ACC112 (cell line): ENCODE results near the gene ZNF761.
"Not testable (repeated sequence)": the region's sequence is repeated elsewhere in the genome, so short reads cannot be mapped to it uniquely, and the experiment has no call there.

Experiments
- H2AFZ ChIP-seq: fragments of 200-600 bp; sonication (generic); one replicate; pipeline ENCODE4 v1.6.0; 2017; ENCODE audit warnings: antibody characterized with exemption, low read length; ENCODE audit not compliant: unreplicated experiment
- H3K27ac ChIP-seq: fragments of 200-600 bp; sonication (generic); 2 replicates; pipeline ENCODE4 v1.5.1; 2014; ENCODE audit warnings: low read depth, mild to moderate bottlenecking, antibody characterized with exemption, low read length, moderate library complexity
- H3K27me3 ChIP-seq: fragments of 200-600 bp; sonication (generic); 2 replicates; pipeline ENCODE4 v1.6.1; 2014; ENCODE audit warnings: mild to moderate bottlenecking, antibody characterized with exemption, low read length, moderate library complexity, mixed read lengths; ENCODE audit not compliant: insufficient read depth
- H3K36me3 ChIP-seq: fragments of 200-600 bp; sonication (generic); 2 replicates; pipeline ENCODE4 v1.6.1; 2016; ENCODE audit warnings: mild to moderate bottlenecking, antibody characterized with exemption, low read length, moderate library complexity, mixed read lengths; ENCODE audit not compliant: insufficient read depth
- H3K4me1 ChIP-seq: fragments of 200-600 bp; sonication (generic); one replicate; pipeline ENCODE4 v1.6.1; 2016; ENCODE audit warnings: low read length, mixed read lengths; ENCODE audit not compliant: insufficient read depth, unreplicated experiment, control insufficient read depth
- H3K4me3 ChIP-seq: fragments of 200-600 bp; sonication (generic); 2 replicates; pipeline ENCODE4 v1.5.1; 2014; ENCODE audit warnings: mild to moderate bottlenecking, low read depth, low read length
- H3K79me2 ChIP-seq: fragments of 200-600 bp; sonication (generic); one replicate; pipeline ENCODE4 v1.6.0; 2016; ENCODE audit warnings: low read length; ENCODE audit not compliant: control insufficient read depth, unreplicated experiment, insufficient read depth

ZNF761 gene

DNA sequence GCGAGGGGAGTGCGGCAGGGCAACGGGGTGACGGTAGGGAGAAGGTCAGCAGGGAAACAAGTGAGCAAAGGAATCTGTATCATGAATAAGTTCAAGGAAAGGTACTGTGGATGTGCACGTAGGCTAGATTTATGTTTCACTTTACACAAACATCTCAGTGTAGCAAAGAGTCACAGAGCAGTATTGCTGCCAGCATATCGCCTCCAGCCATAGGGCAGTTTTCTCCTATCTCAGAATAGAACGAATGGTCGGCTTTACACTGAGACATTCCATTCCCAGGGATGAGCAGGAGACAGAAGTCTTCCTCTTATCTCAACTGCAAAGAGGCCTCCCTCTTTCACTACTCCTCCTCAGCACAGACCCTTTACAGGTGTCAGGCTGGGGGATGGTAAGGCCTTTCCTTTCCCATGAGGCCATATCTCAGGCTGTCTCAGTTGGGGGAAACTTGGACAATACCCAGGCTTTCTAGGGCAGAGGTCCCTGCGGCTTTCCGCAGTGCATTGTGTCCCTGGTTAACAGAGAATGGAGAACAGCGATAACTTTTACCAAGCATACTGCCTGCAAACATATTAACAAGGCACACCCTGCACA is 28.4 kb downstream of the ZNF761 start:
- H3K79me2 ChIP-seq, H3K27ac ChIP-seq, H3K4me1 ChIP-seq, H3K4me3 ChIP-seq, H3K36me3 ChIP-seq, H2AFZ ChIP-seq, H3K27me3 ChIP-seq: not testable (repeated sequence)

DNA sequence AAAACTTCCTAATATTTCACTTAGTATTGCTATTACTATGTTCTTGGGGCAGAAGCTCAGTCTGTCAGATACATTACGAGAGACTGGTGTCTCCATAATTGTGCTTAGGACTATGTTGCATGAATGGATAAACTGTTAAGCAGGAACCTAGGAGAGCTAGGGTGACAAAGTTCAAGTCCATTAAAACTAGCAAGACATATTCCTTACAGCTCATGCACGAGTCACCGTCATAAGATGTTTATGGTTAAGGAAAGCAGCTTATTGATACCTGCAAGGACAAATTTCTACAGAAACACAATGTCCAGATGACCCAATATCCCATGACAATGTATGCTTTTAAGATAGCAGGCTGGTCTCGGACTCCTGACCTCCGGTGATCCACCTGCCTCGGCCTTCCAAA is 30.1 kb downstream of the ZNF761 start:
- H3K4me3 ChIP-seq: no peak overlapping the region
- no peaks in the 10 kb centered on the region for H3K27me3 ChIP-seq
- H3K36me3 ChIP-seq: no peaks in the 10 kb centered on the region
- no peak overlapping the region for H3K27ac ChIP-seq
- H3K79me2 ChIP-seq: no peaks in the 10 kb centered on the region
- H2AFZ ChIP-seq: no peak overlapping the region
- no peaks in the 10 kb centered on the region for H3K4me1 ChIP-seq

DNA sequence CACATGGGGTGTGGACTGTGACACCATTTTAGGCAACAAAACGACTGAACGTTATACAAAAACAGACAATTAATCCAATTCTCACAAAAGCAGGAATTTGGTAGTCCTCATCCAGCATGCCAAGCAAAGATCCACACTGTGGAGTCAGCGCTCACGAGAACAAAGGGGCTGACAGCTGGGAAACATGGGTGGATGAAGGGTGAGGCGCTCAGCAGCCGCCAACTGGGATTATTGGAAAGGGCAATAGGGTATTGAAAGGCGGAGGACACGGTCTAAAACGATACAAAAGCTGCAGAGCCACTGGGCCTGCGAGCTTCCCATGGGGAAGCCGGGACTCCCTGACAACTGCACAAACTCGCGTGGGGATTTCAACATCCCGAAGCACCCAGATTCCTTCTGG is 31.1 kb downstream of the ZNF761 start:
- Histone ChIP-seq H3K4me3 (no peak overlapping the region), H3K79me2 (no peaks in the 10 kb centered on the region), H3K27ac (no peak overlapping the region), H3K4me1 (no peaks in the 10 kb centered on the region), H3K36me3 (no peaks in the 10 kb centered on the region), H2AFZ (no peak overlapping the region), H3K27me3 (no peaks in the 10 kb centered on the region)

DNA sequence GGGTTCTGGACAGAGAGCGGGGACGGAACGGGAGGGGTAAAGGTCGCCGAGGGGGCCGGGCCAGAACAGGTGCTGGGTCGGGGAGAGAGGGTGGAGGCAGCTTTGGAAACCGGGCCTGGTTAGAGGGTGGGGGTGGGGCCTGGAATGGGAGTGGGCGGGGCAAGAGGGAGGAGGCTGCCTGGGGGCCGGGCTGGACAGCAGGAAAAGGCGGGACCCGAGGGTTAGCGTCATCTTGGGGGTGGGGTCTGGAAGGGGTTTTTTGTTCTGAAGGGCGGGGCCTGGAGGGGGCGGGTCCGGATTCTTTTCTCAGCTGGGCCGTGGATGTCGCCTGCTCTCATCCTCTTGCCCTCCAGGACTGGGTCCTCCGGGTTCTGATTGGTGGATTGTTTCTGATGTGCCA is 31.5 kb downstream of the ZNF761 start:
- H3K4me3 ChIP-seq: no peak overlapping the region
- H2AFZ ChIP-seq: no peak overlapping the region

DNA sequence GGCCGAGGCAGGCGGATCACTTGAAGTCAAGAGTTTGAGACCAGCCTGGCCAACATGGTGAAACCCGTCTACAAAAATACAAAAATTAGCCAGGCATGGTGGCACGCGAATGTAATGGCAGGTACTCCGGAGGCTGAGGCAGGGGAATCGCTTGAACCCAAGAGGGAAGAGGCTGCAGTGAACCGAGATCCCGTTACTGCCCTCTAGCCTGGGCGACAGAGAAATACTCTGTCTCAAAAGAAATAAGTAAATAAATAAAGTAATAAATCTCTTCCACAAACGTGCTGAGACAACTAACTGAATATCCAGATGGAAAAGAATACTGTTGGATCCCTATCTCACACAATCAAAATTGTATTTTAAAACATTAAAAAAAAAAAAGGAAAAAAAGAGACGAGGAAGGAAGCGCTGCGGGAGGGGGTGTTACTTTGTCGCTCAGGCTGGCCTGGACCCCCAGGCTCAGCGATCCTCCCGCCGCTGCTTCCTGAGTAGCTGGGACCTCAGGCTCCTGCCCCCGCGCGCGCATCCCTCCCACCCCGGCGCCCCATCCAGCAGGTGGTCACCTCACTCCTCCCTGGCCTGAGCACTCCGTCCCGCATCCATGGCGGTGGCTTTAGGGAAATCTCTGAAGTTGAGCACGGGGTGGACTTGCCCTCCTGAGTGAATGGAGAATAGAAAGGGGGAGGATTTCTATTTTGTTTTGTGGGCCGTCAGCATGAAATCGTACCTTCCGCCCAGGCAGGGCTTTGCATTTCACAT is 35.1 kb downstream of the ZNF761 start:
- H3K4me3 ChIP-seq: peak overlapping the region; percentile 88

More for the DNA sequence above, 31.5 kb downstream of the ZNF761 start:
- no peaks in the 10 kb centered on the region for H3K79me2 ChIP-seq
- no peaks in the 10 kb centered on the region for H3K27me3 ChIP-seq
- no peak overlapping the region for H3K27ac ChIP-seq
- H3K4me1 ChIP-seq: no peaks in the 10 kb centered on the region
- no peaks in the 10 kb centered on the region for H3K36me3 ChIP-seq

DNA sequence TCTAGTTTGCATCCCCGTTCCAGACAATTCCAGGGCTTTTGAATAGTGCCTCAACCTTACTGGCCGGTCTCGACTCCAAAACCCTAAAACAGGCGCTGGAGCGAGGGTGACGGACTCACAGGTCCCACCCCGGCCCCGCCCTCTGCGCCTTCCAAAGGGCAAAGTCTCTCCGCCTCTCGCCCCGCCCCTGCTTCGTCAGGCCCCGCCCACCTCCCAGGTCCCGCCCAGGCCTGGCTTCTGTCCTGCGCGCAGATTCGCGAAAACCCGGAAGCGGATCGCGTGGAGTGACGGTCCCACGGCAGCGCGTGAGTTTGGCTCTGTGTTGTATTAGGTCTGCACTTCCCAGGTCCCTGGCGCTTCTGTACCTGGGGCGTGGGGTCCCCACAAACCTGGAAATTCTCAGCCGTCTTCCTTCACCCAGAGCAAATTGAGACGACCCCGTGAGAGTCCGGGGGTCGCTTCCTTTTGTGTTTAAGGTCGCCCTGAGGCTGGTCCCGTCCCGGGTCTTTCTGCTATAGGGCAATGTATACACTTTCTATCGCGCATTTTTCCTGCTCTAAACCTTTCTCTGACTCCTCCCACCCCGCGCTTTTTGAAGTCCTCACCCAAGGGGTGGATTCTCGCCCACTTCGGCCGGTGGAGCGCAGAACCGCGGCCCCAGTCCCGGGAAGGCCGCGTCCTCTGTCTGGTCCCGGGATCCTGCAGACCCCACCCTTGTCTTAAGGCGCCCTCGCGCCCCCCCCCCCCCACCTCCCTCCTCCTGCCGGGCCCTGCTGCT is 35.9 kb downstream of the ZNF761 start, which contains the start of gene ZNF813:
Gene ZNF813, plus strand, starts transcription at position 249 of the 778 bp plus-strand sequence. CDS start 16,090 bp downstream, outside the sequence.
- H3K36me3 ChIP-seq: no peaks in the 10 kb centered on the region
- H3K4me3 ChIP-seq: peak within 1 kb of the TSS; percentile 88
- no peaks in the 10 kb centered on the region for H3K4me1 ChIP-seq
- H3K27ac ChIP-seq: no peak within 1 kb of the TSS
- H2AFZ ChIP-seq: peak within 1 kb of the TSS; percentile 90
- no peaks in the 10 kb centered on the region for H3K27me3 ChIP-seq
- peaks cover 2% of the 10 kb centered on the region for H3K79me2 ChIP-seq

More for the DNA sequence above, 35.1 kb downstream of the ZNF761 start:
- peak overlapping the region; percentile 90 for H2AFZ ChIP-seq
- H3K27me3 ChIP-seq: no peaks in the 10 kb centered on the region
- H3K36me3 ChIP-seq: no peaks in the 10 kb centered on the region
- H3K79me2 ChIP-seq: no peaks in the 10 kb centered on the region
- H3K27ac ChIP-seq: no peak overlapping the region
- no peaks in the 10 kb centered on the region for H3K4me1 ChIP-seq

DNA sequence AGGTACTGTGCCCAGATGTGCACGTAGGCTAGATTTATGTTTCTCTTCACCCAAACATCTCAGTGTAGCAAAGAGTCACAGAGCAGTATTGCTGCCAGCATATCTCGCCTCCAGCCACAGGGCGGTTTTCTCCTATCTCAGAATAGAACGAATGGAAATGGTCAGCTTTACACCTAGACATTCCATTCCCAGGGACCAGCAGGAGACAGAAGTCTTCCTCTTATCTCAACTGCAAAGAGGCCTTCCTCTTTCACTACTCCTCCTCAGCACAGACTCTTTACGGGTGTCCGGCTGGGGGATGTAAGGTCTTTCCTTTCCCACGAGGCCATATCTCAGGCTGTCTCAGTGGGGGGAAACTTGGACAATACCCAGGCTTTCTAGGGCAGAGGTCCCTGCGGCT is 36.8 kb downstream of the ZNF761 start:
- peak overlapping the region; percentile 88 for H3K4me3 ChIP-seq
- not testable (repeated sequence) for H3K79me2 ChIP-seq, H3K27ac ChIP-seq, H3K27me3 ChIP-seq, H2AFZ ChIP-seq, H3K4me1 ChIP-seq, H3K36me3 ChIP-seq

DNA sequence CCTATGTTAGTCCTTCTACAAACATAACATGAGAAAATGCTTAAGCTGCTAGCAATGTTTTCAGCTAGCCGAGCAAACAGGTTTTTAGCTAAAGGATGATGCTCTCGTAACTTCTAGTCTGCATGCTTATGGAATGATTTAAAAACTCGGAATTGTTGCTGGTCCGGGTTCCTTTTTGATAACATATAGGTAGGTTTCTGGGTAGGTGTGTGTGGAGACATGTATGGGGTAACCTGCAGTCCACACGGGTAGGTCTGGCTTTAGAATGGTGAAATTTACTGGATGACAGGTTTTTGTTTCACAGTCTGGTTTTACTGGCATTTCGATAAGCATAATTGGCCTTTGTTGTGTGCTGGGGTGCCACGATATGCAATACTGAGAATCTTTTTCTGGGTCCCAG is 40.1 kb downstream of the ZNF761 start:
- Histone ChIP-seq H3K36me3 (no peaks in the 10 kb centered on the region), H3K79me2 (peaks cover 2% of the 10 kb centered on the region), H3K27ac (no peak overlapping the region), H3K4me1 (no peaks in the 10 kb centered on the region), H2AFZ (no peak overlapping the region), H3K27me3 (no peaks in the 10 kb centered on the region), H3K4me3 (no peak overlapping the region)

DNA sequence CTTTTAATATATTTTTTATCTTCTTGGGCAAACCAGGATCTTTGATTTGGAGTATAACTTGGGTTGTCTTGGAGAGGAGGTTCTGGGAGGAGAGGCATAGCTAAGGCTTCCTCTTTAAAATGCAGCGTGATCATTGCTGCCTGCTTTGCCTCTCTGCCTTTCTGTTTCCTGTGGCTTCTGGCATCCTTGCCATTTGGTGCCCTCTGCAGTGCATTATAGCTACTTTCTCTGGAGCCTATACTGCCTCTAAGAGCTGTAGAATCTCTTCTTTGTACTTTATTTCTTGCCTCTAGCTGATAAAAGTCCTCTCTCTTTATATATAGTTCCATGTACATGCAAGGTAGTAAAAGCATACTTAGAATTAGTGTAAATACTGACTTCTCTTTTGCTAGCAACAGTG is 43.0 kb downstream of the ZNF761 start:
- H3K4me3 ChIP-seq, H3K27ac ChIP-seq, H3K79me2 ChIP-seq, H3K36me3 ChIP-seq, H2AFZ ChIP-seq, H3K27me3 ChIP-seq, H3K4me1 ChIP-seq: not testable (repeated sequence)

DNA sequence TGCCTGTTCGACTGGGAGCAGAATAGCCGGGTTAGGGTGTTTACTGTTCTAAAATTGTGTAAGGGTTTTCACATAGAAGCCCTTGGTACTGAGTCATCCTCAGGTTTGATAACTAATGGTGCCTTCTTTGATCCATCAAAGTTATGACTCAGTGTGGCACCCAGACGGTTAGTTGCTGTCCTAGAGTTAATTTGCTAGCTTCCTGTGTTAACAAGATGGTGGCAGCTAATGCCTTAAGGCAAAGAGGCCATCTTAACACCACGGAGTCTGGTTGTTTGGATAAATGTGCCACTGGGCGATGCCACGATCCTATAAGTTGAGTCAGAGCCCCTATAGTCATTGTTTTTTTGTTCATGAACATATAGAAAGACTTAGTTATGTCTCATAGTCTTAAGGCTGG is 43.7 kb downstream of the ZNF761 start:
- not testable (repeated sequence) for H3K4me3 ChIP-seq, H3K27ac ChIP-seq, H2AFZ ChIP-seq, H3K27me3 ChIP-seq, H3K79me2 ChIP-seq, H3K4me1 ChIP-seq, H3K36me3 ChIP-seq
